Measurements from ENCODE around the gene ANKLE1. TPM values are rescaled to one million over a fixed set of nuclear protein-coding genes. Genes with fewer than 3 reads are reported as not detected.
A peak's percentile ranks its signal among the peaks of the same experiment; 100 is the strongest.

The ANKLE1 gene
- total RNA-seq, 2 donors from 2014 or later, result 0.27 to 0.44 TPM

DNA sequence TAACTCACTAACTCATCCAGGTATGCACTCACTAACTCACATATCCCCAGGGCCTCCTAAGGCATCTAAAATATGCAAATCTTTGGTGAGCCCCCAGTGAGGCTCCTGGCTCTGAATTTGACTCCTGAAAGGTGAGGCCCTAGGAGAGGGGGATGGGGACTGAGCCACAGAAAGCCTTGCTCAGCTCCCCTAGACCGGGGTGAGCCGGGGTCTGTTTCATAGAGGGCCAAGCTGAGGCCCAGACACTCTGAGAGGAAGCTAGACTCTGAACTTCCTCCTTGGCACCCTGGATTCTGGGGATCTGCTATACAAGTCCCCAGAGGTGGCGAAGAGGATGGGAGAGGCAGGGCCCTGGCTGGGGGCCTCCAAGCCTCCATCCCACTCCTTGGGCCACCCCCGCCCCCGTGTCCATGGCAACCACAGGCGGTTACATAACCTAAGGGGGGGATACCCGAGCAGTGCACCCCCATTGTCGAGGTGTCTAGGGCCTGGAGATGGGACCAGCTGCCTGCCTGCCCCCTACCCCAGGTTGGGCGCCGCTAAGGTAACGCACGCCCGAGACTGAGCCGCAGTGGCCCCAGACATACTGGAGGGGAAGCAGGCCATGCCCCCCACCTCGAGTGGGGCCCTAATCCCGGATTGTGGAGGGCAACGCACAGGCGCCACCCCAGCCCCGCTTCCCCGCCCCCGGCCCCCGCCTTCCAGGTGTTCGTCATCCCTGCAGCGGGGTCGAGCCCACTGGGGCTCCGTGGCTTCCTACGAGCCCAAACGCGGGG, 20.9 kb downstream of the ANKLE1 start:
- Histone ChIP-seq H3K4me3 (peak overlapping the region; percentile 63), H3K27me3 (no peaks in the 10 kb centered on the region), H3K27ac (peak overlapping the region; percentile 37), H3K9me3 (no peaks in the 10 kb centered on the region), H3K4me1 (peaks cover 15% of the 10 kb centered on the region), H3K36me3 (no peaks in the 10 kb centered on the region), H3K9ac (ENCODE audit: low read depth in 2 of 2, low read length in 2 of 2) (peak overlapping the region; percentile 46 to 87)
- no peak for DNase-seq
- TF ChIP-seq, protein P1, sequence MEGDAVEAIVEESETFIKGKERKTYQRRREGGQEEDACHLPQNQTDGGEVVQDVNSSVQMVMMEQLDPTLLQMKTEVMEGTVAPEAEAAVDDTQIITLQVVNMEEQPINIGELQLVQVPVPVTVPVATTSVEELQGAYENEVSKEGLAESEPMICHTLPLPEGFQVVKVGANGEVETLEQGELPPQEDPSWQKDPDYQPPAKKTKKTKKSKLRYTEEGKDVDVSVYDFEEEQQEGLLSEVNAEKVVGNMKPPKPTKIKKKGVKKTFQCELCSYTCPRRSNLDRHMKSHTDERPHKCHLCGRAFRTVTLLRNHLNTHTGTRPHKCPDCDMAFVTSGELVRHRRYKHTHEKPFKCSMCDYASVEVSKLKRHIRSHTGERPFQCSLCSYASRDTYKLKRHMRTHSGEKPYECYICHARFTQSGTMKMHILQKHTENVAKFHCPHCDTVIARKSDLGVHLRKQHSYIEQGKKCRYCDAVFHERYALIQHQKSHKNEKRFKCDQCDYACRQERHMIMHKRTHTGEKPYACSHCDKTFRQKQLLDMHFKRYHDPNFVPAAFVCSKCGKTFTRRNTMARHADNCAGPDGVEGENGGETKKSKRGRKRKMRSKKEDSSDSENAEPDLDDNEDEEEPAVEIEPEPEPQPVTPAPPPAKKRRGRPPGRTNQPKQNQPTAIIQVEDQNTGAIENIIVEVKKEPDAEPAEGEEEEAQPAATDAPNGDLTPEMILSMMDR (IDR thresholded peaks at IDR 0.05), result no peak
- intact Hi-C loops (cut with DNase I), result no loop called here

DNA sequence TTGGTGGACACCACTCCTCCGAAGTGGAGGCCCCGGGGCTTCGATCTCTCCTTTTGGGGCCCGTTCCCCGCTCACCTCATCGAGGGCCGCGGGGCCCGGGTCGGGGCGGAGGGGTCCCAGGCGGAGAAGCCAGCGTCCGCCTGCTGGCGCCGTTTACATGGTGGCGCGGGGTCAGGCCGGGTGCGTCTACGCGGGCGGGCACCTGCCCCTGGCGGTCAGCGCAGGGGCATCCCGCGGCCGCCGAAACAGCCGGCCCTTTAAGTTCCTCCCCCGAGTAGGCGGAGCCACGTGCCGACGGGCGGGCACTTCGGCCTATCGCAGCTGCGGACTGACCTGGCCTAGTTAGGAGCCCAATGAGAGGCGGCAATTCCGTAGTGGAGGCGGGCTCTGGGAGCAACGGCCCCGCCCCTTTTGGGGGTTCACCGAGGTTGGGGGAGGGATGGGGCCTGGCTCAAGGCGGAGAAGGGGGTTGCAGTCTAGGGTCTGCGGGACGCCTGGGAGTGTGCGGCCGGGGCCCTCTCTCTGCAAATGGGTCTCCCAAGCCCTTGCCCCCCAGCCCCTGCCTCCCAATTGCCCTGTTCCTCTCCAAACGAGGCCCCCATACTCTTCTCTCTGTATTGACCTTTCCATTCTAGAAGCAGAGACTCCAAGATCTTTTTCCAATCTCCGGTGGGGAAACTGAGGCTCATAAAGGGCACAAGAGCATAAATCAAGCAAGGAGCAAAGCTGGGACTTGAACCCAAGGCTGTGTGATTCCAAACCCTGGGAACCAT, 21.7 kb downstream of the ANKLE1 start, which contains the start of gene ABHD8:
Gene ABHD8 (minus strand): TSS at position 259 of the 773 bp plus-strand sequence. CDS start 1,809 bp downstream, outside the sequence.
- TF ChIP-seq, protein P1 (IDR thresholded peaks at IDR 0.05), result peak; percentile 59
- DNase-seq, result peak; percentile 96
- Histone ChIP-seq H3K27me3 (no peaks in the 10 kb centered on the region), H3K9me3 (no peaks in the 10 kb centered on the region), H3K36me3 (no peaks in the 10 kb centered on the region), H3K4me1 (peaks cover 15% of the 10 kb centered on the region), H3K4me3 (peak within 1 kb of the TSS; percentile 63), H3K27ac (peak within 1 kb of the TSS; percentile 37), H3K9ac (ENCODE audit: low read depth in 2 of 2, low read length in 2 of 2) (peak within 1 kb of the TSS; percentile 46 to 87)
- intact Hi-C loops (cut with DNase I), result no loop called here

DNA sequence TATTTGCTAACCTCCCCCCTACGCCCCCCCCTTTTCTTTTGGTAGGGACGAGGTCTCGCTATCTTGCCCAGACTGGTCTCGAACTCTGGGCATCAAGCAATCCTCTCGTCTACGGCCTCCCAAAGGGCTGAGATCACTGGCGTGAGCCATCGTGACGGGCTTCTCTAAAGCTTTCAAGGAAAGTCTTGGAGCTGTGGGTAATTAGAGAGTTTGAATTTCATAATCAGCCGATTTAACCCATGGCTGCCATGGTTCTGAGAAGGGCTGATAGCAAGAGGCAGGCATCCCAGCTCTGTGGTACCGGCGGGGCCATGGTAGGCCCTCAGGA, 22.2 kb downstream of the ANKLE1 start:
- H3K36me3 ChIP-seq, result no peaks in the 10 kb centered on the region
- H3K9me3 ChIP-seq, result no peaks in the 10 kb centered on the region
- H3K27me3 ChIP-seq, result no peaks in the 10 kb centered on the region
- peaks cover 15% of the 10 kb centered on the region for H3K4me1 ChIP-seq
- TF ChIP-seq, protein P1 (IDR thresholded peaks at IDR 0.05), result no peak
- no peak overlapping the region for H3K27ac ChIP-seq
- intact Hi-C loops (cut with DNase I), result loop anchor here (2.0 kb wide), 1 partner anchor 31 kb away; the partner anchor contains the start of gene ANO8
- H3K9ac ChIP-seq (ENCODE audit: low read depth in 2 of 2, low read length in 2 of 2), result no peak overlapping the region
- H3K4me3 ChIP-seq, result peak overlapping the region; percentile 63
- no peak for DNase-seq

DNA sequence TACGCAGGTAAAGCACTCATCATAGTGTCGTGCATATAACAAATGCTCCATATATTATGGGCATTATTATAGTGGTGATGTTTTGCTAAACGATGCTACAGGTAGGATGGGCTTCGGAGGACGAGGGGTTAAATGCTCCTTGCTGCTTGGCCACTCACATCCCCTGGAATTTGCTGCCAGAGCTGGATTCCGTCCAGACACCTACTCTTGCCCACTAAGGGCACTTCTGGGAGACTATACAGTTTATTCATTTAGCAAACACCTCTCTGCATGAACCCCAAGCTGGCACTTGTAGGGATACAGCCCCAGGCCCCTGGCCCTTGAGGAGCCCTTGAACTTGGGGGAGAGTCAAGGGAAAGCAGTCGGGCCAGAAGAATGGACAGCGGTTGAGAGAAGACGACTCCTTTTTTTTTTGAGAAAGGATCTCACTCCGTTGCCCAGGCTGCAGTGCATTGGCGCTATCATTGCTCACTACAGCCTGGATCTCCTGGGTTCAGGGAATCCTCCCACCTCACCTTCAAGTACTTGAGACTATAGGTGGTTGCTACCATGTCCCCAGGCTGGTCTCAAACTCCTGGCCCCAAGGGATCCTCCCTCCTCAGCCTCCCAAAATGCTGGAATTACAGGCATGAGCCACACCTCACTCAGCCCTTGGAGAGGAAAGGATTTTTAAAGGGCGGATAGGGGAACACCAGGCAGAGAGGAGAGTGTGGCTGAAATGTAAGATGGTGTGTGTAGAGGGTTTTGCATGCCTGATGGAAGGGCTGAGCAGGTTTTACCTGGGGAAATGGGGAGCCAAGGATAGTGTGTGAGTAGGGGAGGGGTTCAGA, 22.9 kb downstream of the ANKLE1 start:
- Histone ChIP-seq H3K27ac (peak overlapping the region; percentile 93), H3K4me3 (peak overlapping the region; percentile 72), H3K27me3 (no peaks in the 10 kb centered on the region), H3K9me3 (no peaks in the 10 kb centered on the region), H3K4me1 (peaks cover 15% of the 10 kb centered on the region), H3K36me3 (no peaks in the 10 kb centered on the region), H3K9ac (ENCODE audit: low read depth in 2 of 2, low read length in 2 of 2) (peak overlapping the region in 1 of 2 donors; percentile 59)
- intact Hi-C loops (cut with DNase I), result loop anchor here (2.0 kb wide), 1 partner anchor 30 kb away; the partner anchor contains the start of gene ANO8
- TF ChIP-seq, protein P1 (IDR thresholded peaks at IDR 0.05), result no peak
- DNase-seq, result no peak

DNA sequence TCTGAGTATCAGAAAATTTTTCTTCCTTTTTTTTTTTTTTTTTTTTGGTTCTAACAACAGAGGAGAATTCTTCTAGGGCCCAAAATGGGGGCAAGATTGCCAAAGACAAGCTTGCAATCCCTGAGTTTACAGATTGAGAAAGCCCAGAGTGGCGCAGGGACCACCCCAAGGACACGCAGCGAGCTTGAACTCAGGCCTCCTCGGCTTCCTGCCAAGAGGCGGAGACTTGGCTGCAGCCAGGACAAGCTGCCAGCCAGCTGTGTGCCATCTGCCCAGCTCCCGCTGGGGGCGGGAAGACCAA, 23.5 kb downstream of the ANKLE1 start:
- Histone ChIP-seq H3K9me3 (no peaks in the 10 kb centered on the region), H3K36me3 (no peaks in the 10 kb centered on the region), H3K9ac (ENCODE audit: low read depth in 2 of 2, low read length in 2 of 2) (peak overlapping the region in 1 of 2 donors; percentile 94), H3K27ac (peak overlapping the region; percentile 93), H3K27me3 (no peaks in the 10 kb centered on the region), H3K4me3 (peak overlapping the region; percentile 72), H3K4me1 (peaks cover 16% of the 10 kb centered on the region)
- TF ChIP-seq, protein P1 (IDR thresholded peaks at IDR 0.05), result no peak
- no peak for DNase-seq
- intact Hi-C loops (cut with DNase I), result loop anchor here (2.0 kb wide), 1 partner anchor 30 kb away; the partner anchor contains the start of gene ANO8
